Muscle of leg (tissue), 16 donors: ENCODE results near the gene XYLT2. TPM values are rescaled to one million over a fixed set of nuclear protein-coding genes. Genes with fewer than 3 reads are reported as not detected.
"Not testable (repeated sequence)": the region's sequence is repeated elsewhere in the genome, so short reads cannot be mapped to it uniquely, and the experiment has no call there.

ENCODE experiments used
- DNase-seq: peaks from one replicate; pipeline ENCODE4 v3.0.0; 2013
- H3K27ac ChIP-seq: one replicate; pipeline ENCODE4 v1.5.1; 2013; ENCODE audit warnings: mild to moderate bottlenecking, low read length, control low read depth
- H3K27me3 ChIP-seq: one replicate; pipeline ENCODE4 v1.6.1; 2013; ENCODE audit warnings: low read length; ENCODE audit not compliant: control insufficient read depth, insufficient read depth
- H3K36me3 ChIP-seq: one replicate; pipeline ENCODE4 v1.6.1; 2013; ENCODE audit warnings: low read length; ENCODE audit not compliant: control insufficient read depth, insufficient read depth
- H3K4me1 ChIP-seq: one replicate; pipeline ENCODE4 v1.6.1; 2013; ENCODE audit warnings: low read length; ENCODE audit not compliant: control insufficient read depth, insufficient read depth
- H3K4me3 ChIP-seq: one replicate; pipeline ENCODE4 v1.5.1; 2013; ENCODE audit warnings: low read length, control low read depth
- H3K9me3 ChIP-seq: replicated peaks from 2 replicates; pipeline ENCODE4 v1.6.1; 2013; ENCODE audit warnings: low read depth, low read length; ENCODE audit not compliant: control insufficient read depth
- WGBS: methylation state at CpG from one replicate; pipeline ENCODE4 v1.1.5; 2013; ENCODE audit warnings: missing lambda C conversion rate; ENCODE audit not compliant: insufficient coverage; 5-methylcytosine and 5-hydroxymethylcytosine counted together
- long read RNA-seq, 11 donors: transcript quantifications; one replicate each; lab custom pipeline, GENCODE V29; 2026
- polyA plus RNA-seq, 8 donors: library from polyadenylated mRNA; unstranded; fragments of 120-200 nt; gene quantifications; one replicate each; pipeline versions ENCODE4 v1.2.1 to v1.2.3, GENCODE V29; 2013; ENCODE audit warnings: inconsistent platforms in 1 of 8, low replicate concordance in 1 of 8; ENCODE audit not compliant: insufficient read length in 8 of 8, insufficient read depth in 1 of 8
- total RNA-seq: library from RNA; stranded (reverse); fragments of 120-200 nt; gene quantifications from one replicate; pipeline ENCODE4 v1.2.4, GENCODE V29; 2013

Gene XYLT2
- total RNA-seq (25.3 TPM), polyA plus RNA-seq (10 to 100 TPM; 16.7 to 26.7 (median 22.5) TPM)
- long read RNA-seq, donor 1, transcript XYLT2-206 (1 exons, 2,174 nt), result major isoform, 18 of 18 reads
- long read RNA-seq, donor 1, partial matches to known transcripts, result 0 of 18 reads
- long read RNA-seq, donor 1, other reads (novel, unspliced or antisense), result 0 of 18 reads
- long read RNA-seq, donor 2, partial matches to known transcripts, result 0 of 1 reads
- long read RNA-seq, donor 2, other reads (novel, unspliced or antisense), result 0 of 1 reads
- long read RNA-seq, donor 3, transcript XYLT2-206 (1 exons, 2,174 nt), result major isoform, 44 of 49 reads
- long read RNA-seq, donor 3, partial matches to known transcripts, result 0 of 49 reads
- long read RNA-seq, donor 3, other reads (novel, unspliced or antisense), result 0 of 49 reads
- long read RNA-seq, donor 4, transcript XYLT2-206 (1 exons, 2,174 nt), result major isoform, 15 of 20 reads
- long read RNA-seq, donor 4, partial matches to known transcripts, result 0 of 20 reads
- long read RNA-seq, donor 4, other reads (novel, unspliced or antisense), result 0 of 20 reads
- long read RNA-seq, donor 5, transcript XYLT2-206 (1 exons, 2,174 nt), result major isoform, 33 of 38 reads
- long read RNA-seq, donor 5, transcript XYLT2-201 (11 exons, 3,507 nt), result minor isoform, 5 of 38 reads
- long read RNA-seq, donor 5, partial matches to known transcripts, result 0 of 38 reads
- long read RNA-seq, donor 5, other reads (novel, unspliced or antisense), result 0 of 38 reads
- long read RNA-seq, donor 6, transcript XYLT2-206 (1 exons, 2,174 nt), result major isoform, 27 of 31 reads
- long read RNA-seq, donor 6, partial matches to known transcripts, result 0 of 31 reads
- long read RNA-seq, donor 6, other reads (novel, unspliced or antisense), result 0 of 31 reads
- long read RNA-seq, donor 7, transcript XYLT2-206 (1 exons, 2,174 nt), result major isoform, 39 of 43 reads
- long read RNA-seq, donor 7, partial matches to known transcripts, result 0 of 43 reads
- long read RNA-seq, donor 7, other reads (novel, unspliced or antisense), result 0 of 43 reads
- long read RNA-seq, donor 8, transcript XYLT2-206 (1 exons, 2,174 nt), result major isoform, 20 of 21 reads
- long read RNA-seq, donor 8, partial matches to known transcripts, result 0 of 21 reads
- long read RNA-seq, donor 8, other reads (novel, unspliced or antisense), result 0 of 21 reads
- long read RNA-seq, donor 9, transcript XYLT2-206 (1 exons, 2,174 nt), result major isoform, 21 of 139 reads
- long read RNA-seq, donor 9, partial matches to known transcripts, result 19 of 139 reads
- long read RNA-seq, donor 9, other reads (novel, unspliced or antisense), result 95 of 139 reads
- long read RNA-seq, donor 10, transcript XYLT2-206 (1 exons, 2,174 nt), result major isoform, 20 of 22 reads
- long read RNA-seq, donor 10, partial matches to known transcripts, result 0 of 22 reads
- long read RNA-seq, donor 10, other reads (novel, unspliced or antisense), result 0 of 22 reads
- long read RNA-seq, donor 11, transcript XYLT2-206 (1 exons, 2,174 nt), result major isoform, 29 of 127 reads
- long read RNA-seq, donor 11, partial matches to known transcripts, result 26 of 127 reads
- long read RNA-seq, donor 11, other reads (novel, unspliced or antisense), result 69 of 127 reads

GRCh38 chr17:50345432-50346312 is at the start of gene XYLT2:
Gene XYLT2 (plus strand): TSS chr17:50346126. CDS start chr17:50346141, 15 bp downstream.
- peak; percentile 95 for DNase-seq
- Histone ChIP-seq H3K36me3 (no peaks in the 10 kb centered on the region), H3K4me3 (peak within 1 kb of the TSS; percentile 70), H3K27me3 (no peaks in the 10 kb centered on the region), H3K27ac (peak within 1 kb of the TSS; percentile 65), H3K4me1 (peaks cover 25% of the 10 kb centered on the region), H3K9me3 (no peaks in the 10 kb centered on the region)
- 2% methylated on average over 75 of the region's 87 CpGs for WGBS

- DNase-seq, result peak; percentile 56
- Histone ChIP-seq H3K27ac (no peak overlapping the region), H3K9me3 (no peaks in the 10 kb centered on the region), H3K4me1 (peaks cover 3% of the 10 kb centered on the region), H3K36me3 (no peaks in the 10 kb centered on the region), H3K4me3 (no peak overlapping the region), H3K27me3 (no peaks in the 10 kb centered on the region)
- 0% methylated on average over 3 of the region's 7 CpGs for WGBS
Measured at GRCh38 chr17:50297407-50297865, 48.5 kb upstream of the XYLT2 start.

- H3K4me3 ChIP-seq, result no peak overlapping the region
- peaks cover 3% of the 10 kb centered on the region for H3K4me1 ChIP-seq
- DNase-seq, result no peak
- 60% methylated on average over 3 of the region's 11 CpGs for WGBS
- H3K27ac ChIP-seq, result no peak overlapping the region
- H3K27me3 ChIP-seq, result no peaks in the 10 kb centered on the region
- no peaks in the 10 kb centered on the region for H3K36me3 ChIP-seq
- H3K9me3 ChIP-seq, result no peaks in the 10 kb centered on the region
Measured at GRCh38 chr17:50298018-50298417, 47.9 kb upstream of the XYLT2 start.

- Histone ChIP-seq H3K27ac (no peak overlapping the region), H3K27me3 (no peaks in the 10 kb centered on the region), H3K36me3 (no peaks in the 10 kb centered on the region), H3K4me1 (peaks cover 4% of the 10 kb centered on the region), H3K9me3 (no peaks in the 10 kb centered on the region), H3K4me3 (no peak overlapping the region)
- 0% methylated on average over 1 of the region's 3 CpGs for WGBS
- DNase-seq, result no peak
Measured at GRCh38 chr17:50299776-50300175, 46.1 kb upstream of the XYLT2 start.

GRCh38 chr17:50300824-50301223 is 45.1 kb upstream of the XYLT2 start:
- H3K36me3 ChIP-seq, H3K9me3 ChIP-seq, H3K4me3 ChIP-seq, H3K4me1 ChIP-seq, H3K27ac ChIP-seq, H3K27me3 ChIP-seq, DNase-seq: not testable (repeated sequence)
- no CpG with 5 or more reads among the region's 1 CpG for WGBS

- H3K4me3 ChIP-seq, result no peak overlapping the region
- WGBS, result 78% methylated on average over 7 of the region's 9 CpGs
Measured at GRCh38 chr17:50301891-50302584, 43.9 kb upstream of the XYLT2 start.

GRCh38 chr17:50303051-50303450 is 42.9 kb upstream of the XYLT2 start:
- no peaks in the 10 kb centered on the region for H3K27me3 ChIP-seq

More at GRCh38 chr17:50301891-50302584, 43.9 kb upstream of the XYLT2 start:
- no peak for DNase-seq
- Histone ChIP-seq H3K9me3 (no peaks in the 10 kb centered on the region), H3K4me1 (peaks cover 8% of the 10 kb centered on the region), H3K27ac (no peak overlapping the region), H3K36me3 (no peaks in the 10 kb centered on the region), H3K27me3 (no peaks in the 10 kb centered on the region)

GRCh38 chr17:50303596-50303995 is 42.3 kb upstream of the XYLT2 start:
- WGBS, result 75% methylated on average over 2 of the region's 4 CpGs
- DNase-seq, result no peak
- H3K27ac ChIP-seq, result no peak overlapping the region

More at GRCh38 chr17:50303051-50303450, 42.9 kb upstream of the XYLT2 start:
- no peak for DNase-seq
- WGBS, result 79% methylated on average over 11 of the region's 11 CpGs
- no peak overlapping the region for H3K4me3 ChIP-seq
- H3K4me1 ChIP-seq, result peaks cover 8% of the 10 kb centered on the region
- H3K9me3 ChIP-seq, result no peaks in the 10 kb centered on the region
- H3K27ac ChIP-seq, result no peak overlapping the region
- no peaks in the 10 kb centered on the region for H3K36me3 ChIP-seq

More at GRCh38 chr17:50303596-50303995, 42.3 kb upstream of the XYLT2 start:
- H3K4me1 ChIP-seq, result peaks cover 8% of the 10 kb centered on the region
- no peaks in the 10 kb centered on the region for H3K27me3 ChIP-seq
- no peaks in the 10 kb centered on the region for H3K9me3 ChIP-seq
- H3K36me3 ChIP-seq, result no peaks in the 10 kb centered on the region
- H3K4me3 ChIP-seq, result no peak overlapping the region
